HepG2 (cell line): ENCODE measurements around the gene IFNLR1. TPM values are rescaled to one million over a fixed set of nuclear protein-coding genes. Genes with fewer than 3 reads are reported as not detected.

Source experiments
- ELF1 ChIP-seq: sonication (generic); formaldehyde crosslinking; IDR thresholded peaks from 2 replicates; pipeline ENCODE4 v1.4.0; 2020; ENCODE audit warnings: missing genetic modification reagents
- GMEB1 ChIP-seq: sonication (generic); formaldehyde crosslinking; IDR thresholded peaks from 2 replicates; pipeline ENCODE4 v1.5.1; 2020; ENCODE audit warnings: missing genetic modification reagents, mild to moderate bottlenecking, borderline replicate concordance
- KDM3A ChIP-seq: IDR thresholded peaks from 2 replicates; pipeline ENCODE4 v1.6.1; 2018; ENCODE audit warnings: low read depth, missing compliant biosample characterization
- MXD1 ChIP-seq: sonication (generic); formaldehyde crosslinking; IDR thresholded peaks from 2 replicates; pipeline ENCODE4 v1.4.0; 2020; ENCODE audit warnings: mild to moderate bottlenecking, missing genetic modification reagents
- NR2C2 ChIP-seq: sonication (generic); formaldehyde crosslinking; IDR thresholded peaks from 2 replicates; pipeline ENCODE4 v1.4.0; 2020; ENCODE audit warnings: missing genetic modification reagents, mild to moderate bottlenecking, moderate library complexity, borderline replicate concordance
- NRL ChIP-seq: sonication (generic); formaldehyde crosslinking; IDR thresholded peaks from 2 replicates; pipeline ENCODE4 v1.5.0; 2020; ENCODE audit warnings: missing genetic modification reagents, mild to moderate bottlenecking, moderate library complexity, borderline replicate concordance
- ONECUT2 ChIP-seq: sonication (generic); formaldehyde crosslinking; IDR thresholded peaks from 2 replicates; pipeline ENCODE4 v1.4.0; 2020; ENCODE audit warnings: missing genetic modification reagents
- POLR2A ChIP-seq, 2 experiments: IDR thresholded peaks; 2 replicates each; pipeline ENCODE4 v1.6.1; 2011; ENCODE audit warnings: low read depth in 2 of 2, low read length in 2 of 2, mild to moderate bottlenecking in 1 of 2, moderate library complexity in 1 of 2; ENCODE audit not compliant: insufficient read depth in 1 of 2
- SIX1 ChIP-seq: sonication (generic); formaldehyde crosslinking; IDR thresholded peaks from 2 replicates; pipeline ENCODE4 v1.4.0; 2020; ENCODE audit warnings: missing genetic modification reagents, borderline replicate concordance
- SNAI1 ChIP-seq: sonication (generic); formaldehyde crosslinking; IDR thresholded peaks from 2 replicates; pipeline ENCODE4 v1.5.0; 2020; ENCODE audit warnings: mild to moderate bottlenecking, missing genetic modification reagents, borderline replicate concordance
- TAF1 ChIP-seq: sonication (generic); formaldehyde crosslinking; IDR thresholded peaks from 2 replicates; pipeline ENCODE4 v1.4.0; 2020; ENCODE audit warnings: missing genetic modification reagents
- TFDP1 ChIP-seq: IDR thresholded peaks from 2 replicates; pipeline ENCODE4 v1.6.1; 2016; ENCODE audit warnings: missing compliant biosample characterization, missing genetic modification reagents, borderline replicate concordance
- UBTF ChIP-seq: sonication (generic); formaldehyde crosslinking; IDR thresholded peaks from 2 replicates; pipeline ENCODE4 v1.4.0; 2020; ENCODE audit warnings: mild to moderate bottlenecking, missing genetic modification reagents
- YEATS4 ChIP-seq: sonication (generic); formaldehyde crosslinking; IDR thresholded peaks from 2 replicates; pipeline ENCODE4 v1.4.0; 2020; ENCODE audit warnings: missing genetic modification reagents, borderline replicate concordance
- ZBTB37 ChIP-seq: sonication (generic); formaldehyde crosslinking; IDR thresholded peaks from 2 replicates; pipeline ENCODE4 v1.4.0; 2020; ENCODE audit warnings: mild to moderate bottlenecking, missing genetic modification reagents
- ZBTB43 ChIP-seq: sonication (generic); formaldehyde crosslinking; conservative IDR thresholded peaks from 2 replicates; pipeline ENCODE4 v1.4.0; 2020; ENCODE audit warnings: missing genetic modification reagents
- ZFP37 ChIP-seq: sonication (generic); formaldehyde crosslinking; IDR thresholded peaks from 2 replicates; pipeline ENCODE4 v1.4.0; 2020; ENCODE audit warnings: missing genetic modification reagents, borderline replicate concordance
- ZFP82 ChIP-seq: sonication (generic); formaldehyde crosslinking; IDR thresholded peaks from 2 replicates; pipeline ENCODE4 v1.5.1; 2020; ENCODE audit warnings: mild to moderate bottlenecking, missing genetic modification reagents, borderline replicate concordance
- ZMYM3 ChIP-seq: sonication (generic); formaldehyde crosslinking; IDR thresholded peaks from 2 replicates; pipeline ENCODE4 v1.5.1; 2020; ENCODE audit warnings: mild to moderate bottlenecking, missing genetic modification reagents
- polyA plus RNA-seq, 8 experiments: library from polyadenylated mRNA; depleted of rRNA in 3 of 8; stranded (reverse) in 7 of 8; unstranded in 1 of 8; fragments of >200 nt; fragmentation: Illumina TruSeq in 4 of 8; extraction: Trizol in 4 of 8; gene quantifications; 2 replicates each; pipeline versions ENCODE4 v1.2.1 to v1.2.3, GENCODE V29; 2011 to 2016; ENCODE audit warnings: low read depth in 4 of 8, missing spikeins in 1 of 8, mixed read lengths in 1 of 8; ENCODE audit not compliant: insufficient read depth in 1 of 8
- total RNA-seq, 5 experiments: library from RNA; depleted of rRNA; stranded (reverse); fragments of >200 nt; fragmentation: Illumina TruSeq; extraction: Trizol; gene quantifications; 2 replicates each; pipeline ENCODE4 v1.2.3, GENCODE V29; 2016; ENCODE audit warnings: low read depth in 1 of 5

Gene IFNLR1
- total and polyA plus RNA-seq, 2 of the 13 experiments (the other 11 are each of a cell fraction or from before 2014, with no cell fraction given), result 3.8 to 8.5 TPM

GRCh38 chr1:24119859-24120756, 67.0 kb downstream of the IFNLR1 start (continued):
- peak; percentile 15; the same call in 1 of the 2 replicates for TF ChIP-seq UBTF (CRISPR knock-in tag)
- 0 out of 2 replicates have a peak, but pooled peaks have one; percentile 55 for TF ChIP-seq KDM3A (CRISPR knock-in tag)
- peak; percentile 62; the same call in 1 of the 2 replicates for TF ChIP-seq SNAI1
- no peak for TF ChIP-seq ONECUT2 (CRISPR knock-in tag)
- peak; percentile 58 for TF ChIP-seq SIX1 (CRISPR knock-in tag)
- TF ChIP-seq ZBTB43 (CRISPR knock-in tag), result peak; percentile 10; the same call in 1 of the 2 replicates
- peak; percentile 36; the same call in 1 of the 2 replicates for TF ChIP-seq ELF1 (CRISPR knock-in tag)
- peak; percentile 94 for TF ChIP-seq ZMYM3 (CRISPR knock-in tag)
- peak; percentile 18; the same call in 1 of the 2 replicates for TF ChIP-seq YEATS4 (CRISPR knock-in tag)
- TF ChIP-seq POLR2A (IDR thresholded peaks at IDR 0.05; ENCODE audit: insufficient read depth in 1 of 2, low read depth in 2 of 2, low read length in 2 of 2), result peak; percentile 36 to 59; a peak in 3 of 4 replicates
- 0 out of 2 replicates have a peak, but pooled peaks have one; percentile 37 for TF ChIP-seq ZFP82
- peak; percentile 39; the same call in 1 of the 2 replicates for TF ChIP-seq GMEB1 (CRISPR knock-in tag)
- peak; percentile 36; the same call in 1 of the 2 replicates for TF ChIP-seq TFDP1
- TF ChIP-seq NR2C2 (CRISPR knock-in tag), result peak; percentile 35; the same call in 1 of the 2 replicates
- peak; percentile 37; the same call in 1 of the 2 replicates for TF ChIP-seq MXD1 (CRISPR knock-in tag)
- TF ChIP-seq ZFP37 (CRISPR knock-in tag), result peak; percentile 31; the same call in 1 of the 2 replicates
- TF ChIP-seq TAF1 (CRISPR knock-in tag), result peak; percentile 34; the same call in 1 of the 2 replicates
- no peak for TF ChIP-seq ZBTB37 (CRISPR knock-in tag)
- 0 out of 2 replicates have a peak, but pooled peaks have one; percentile 32 for TF ChIP-seq NRL
